Measurements from ENCODE around the gene CACNG7.

Gene CACNG7

GRCh38 chr19:53992211-53992610 lies 83.1 kb downstream of the CACNG7 start:
- intact Hi-C loops (cut with DNase I): no loop called here
- no peak for DNase-seq

- DNase-seq: no peak
- intact Hi-C loops (cut with DNase I): no loop called here
Observed at GRCh38 chr19:53992815-53993214, 83.7 kb downstream of the CACNG7 start.

- no peak for DNase-seq
- intact Hi-C loops (cut with DNase I): no loop called here
Observed at GRCh38 chr19:53993448-53993847, 84.4 kb downstream of the CACNG7 start.

All from head of caudate nucleus (tissue), 42 donors.